ENCODE results near the gene ATXN1. TPM values are rescaled to one million over a fixed set of nuclear protein-coding genes. Genes with fewer than 3 reads are reported as not detected.

The ATXN1 gene
- total and polyA plus RNA-seq, 2 donors from 2014 or later, result 4.2 to 58.2 TPM

DNA sequence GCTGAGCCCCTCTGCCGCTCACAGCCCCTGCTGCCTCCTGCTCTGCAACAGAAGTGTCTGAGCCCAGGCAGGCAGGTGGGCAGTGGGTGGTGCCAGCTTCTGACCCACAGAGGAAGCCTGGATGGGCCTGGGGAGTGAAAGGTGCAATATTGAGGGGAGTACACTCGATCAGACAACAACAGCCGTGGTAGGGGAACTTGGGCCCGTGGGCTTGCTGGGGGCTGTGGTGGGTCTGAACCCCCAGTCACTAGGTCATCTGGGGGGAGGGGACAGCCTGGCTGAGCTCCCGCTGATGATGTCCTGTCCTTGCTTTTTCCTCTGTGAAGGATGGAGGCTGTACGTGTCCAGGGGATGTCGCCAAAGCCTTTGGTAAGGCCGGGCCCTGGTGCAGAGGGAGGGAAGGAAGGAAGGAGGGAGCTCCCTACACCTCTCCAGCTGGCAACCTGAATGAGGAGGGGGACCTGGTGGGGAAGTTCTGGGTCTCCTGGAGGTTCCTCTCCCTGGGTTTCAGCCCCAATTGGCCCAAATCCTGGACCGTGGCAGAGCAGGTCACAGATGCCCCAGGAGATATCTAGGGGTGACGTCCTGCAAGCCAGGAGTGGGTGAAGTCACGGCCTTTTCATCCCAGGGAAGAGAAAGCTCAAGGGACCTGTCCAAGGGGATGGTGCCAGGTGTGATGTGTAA lies 475.7 kb downstream of the ATXN1 start:
- Histone ChIP-seq H3K4me3 (ENCODE audit: low read length in 3 of 3) (no peak overlapping the region), H3K4me1 (ENCODE audit: control insufficient read depth in 2 of 3, insufficient read depth in 2 of 3, low read depth in 1 of 3, low read length in 3 of 3) (peaks cover 0 to 7% (median 6%) of the 10 kb centered on the region in 3 donors), H3K27me3 (ENCODE audit: control insufficient read depth, insufficient read depth, low read length) (no peaks in the 10 kb centered on the region), H3K9me3 (ENCODE audit: control insufficient read depth in 2 of 3, insufficient read depth in 1 of 3, low read length in 3 of 3) (no peaks in the 10 kb centered on the region), H3K36me3 (ENCODE audit: control insufficient read depth in 2 of 3, insufficient read depth in 3 of 3, low read length in 3 of 3) (no peaks in the 10 kb centered on the region), H3K27ac (ENCODE audit: low read depth in 2 of 2, low read length in 2 of 2) (peak overlapping the region in 1 of 2 donors; percentile 13), H3K9ac (ENCODE audit: low read length in 3 of 3) (no peak overlapping the region)
- TF ChIP-seq, protein P1, sequence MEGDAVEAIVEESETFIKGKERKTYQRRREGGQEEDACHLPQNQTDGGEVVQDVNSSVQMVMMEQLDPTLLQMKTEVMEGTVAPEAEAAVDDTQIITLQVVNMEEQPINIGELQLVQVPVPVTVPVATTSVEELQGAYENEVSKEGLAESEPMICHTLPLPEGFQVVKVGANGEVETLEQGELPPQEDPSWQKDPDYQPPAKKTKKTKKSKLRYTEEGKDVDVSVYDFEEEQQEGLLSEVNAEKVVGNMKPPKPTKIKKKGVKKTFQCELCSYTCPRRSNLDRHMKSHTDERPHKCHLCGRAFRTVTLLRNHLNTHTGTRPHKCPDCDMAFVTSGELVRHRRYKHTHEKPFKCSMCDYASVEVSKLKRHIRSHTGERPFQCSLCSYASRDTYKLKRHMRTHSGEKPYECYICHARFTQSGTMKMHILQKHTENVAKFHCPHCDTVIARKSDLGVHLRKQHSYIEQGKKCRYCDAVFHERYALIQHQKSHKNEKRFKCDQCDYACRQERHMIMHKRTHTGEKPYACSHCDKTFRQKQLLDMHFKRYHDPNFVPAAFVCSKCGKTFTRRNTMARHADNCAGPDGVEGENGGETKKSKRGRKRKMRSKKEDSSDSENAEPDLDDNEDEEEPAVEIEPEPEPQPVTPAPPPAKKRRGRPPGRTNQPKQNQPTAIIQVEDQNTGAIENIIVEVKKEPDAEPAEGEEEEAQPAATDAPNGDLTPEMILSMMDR (IDR thresholded peaks at IDR 0.05; ENCODE audit: borderline replicate concordance, extremely low read depth, insufficient read depth), result no peak
- intact Hi-C loops (cut with DNase I), result no loop called here
- DNase-seq, result peak in 1 of 5 donors; percentile 39
- no peak for FAIRE-seq

DNA sequence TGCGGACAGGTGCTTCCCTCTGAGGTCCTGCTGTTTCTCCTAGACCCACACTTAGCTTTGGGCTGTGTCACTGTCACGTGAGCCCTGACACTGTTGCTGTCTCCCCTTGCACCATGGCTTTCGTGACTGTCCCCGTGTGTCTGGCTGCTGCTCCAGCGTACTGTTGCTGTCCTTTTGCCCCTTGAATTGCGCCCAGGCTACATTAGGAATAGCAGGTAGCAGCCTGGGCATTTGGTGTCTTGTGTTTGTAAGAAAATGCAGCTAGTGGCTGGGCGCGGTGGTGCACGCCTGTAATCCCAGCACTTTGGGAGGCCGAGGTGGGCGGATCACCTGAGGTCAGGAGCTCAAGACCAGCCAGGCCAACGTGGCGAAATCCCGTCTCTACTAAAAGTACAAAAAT lies 476.8 kb downstream of the ATXN1 start:
- H3K9me3 ChIP-seq (ENCODE audit: control insufficient read depth in 2 of 3, insufficient read depth in 1 of 3, low read length in 3 of 3), result no peaks in the 10 kb centered on the region
- TF ChIP-seq, protein P1 (IDR thresholded peaks at IDR 0.05; ENCODE audit: borderline replicate concordance, extremely low read depth, insufficient read depth), result no peak
- H3K9ac ChIP-seq (ENCODE audit: low read length in 3 of 3), result no peak overlapping the region
- no peak overlapping the region for H3K4me3 ChIP-seq (ENCODE audit: low read length in 3 of 3)
- intact Hi-C loops (cut with DNase I), result no loop called here
- H3K27ac ChIP-seq (ENCODE audit: low read depth in 2 of 2, low read length in 2 of 2), result no peak overlapping the region
- no peaks in the 10 kb centered on the region for H3K27me3 ChIP-seq (ENCODE audit: control insufficient read depth, insufficient read depth, low read length)
- no peaks in the 10 kb centered on the region for H3K36me3 ChIP-seq (ENCODE audit: control insufficient read depth in 2 of 3, insufficient read depth in 3 of 3, low read length in 3 of 3)
- FAIRE-seq, result no peak
- H3K4me1 ChIP-seq (ENCODE audit: control insufficient read depth in 2 of 3, insufficient read depth in 2 of 3, low read depth in 1 of 3, low read length in 3 of 3), result peaks cover 0 to 7% (median 6%) of the 10 kb centered on the region in 3 donors
- peak in 1 of 5 donors; percentile 29 for DNase-seq

DNA sequence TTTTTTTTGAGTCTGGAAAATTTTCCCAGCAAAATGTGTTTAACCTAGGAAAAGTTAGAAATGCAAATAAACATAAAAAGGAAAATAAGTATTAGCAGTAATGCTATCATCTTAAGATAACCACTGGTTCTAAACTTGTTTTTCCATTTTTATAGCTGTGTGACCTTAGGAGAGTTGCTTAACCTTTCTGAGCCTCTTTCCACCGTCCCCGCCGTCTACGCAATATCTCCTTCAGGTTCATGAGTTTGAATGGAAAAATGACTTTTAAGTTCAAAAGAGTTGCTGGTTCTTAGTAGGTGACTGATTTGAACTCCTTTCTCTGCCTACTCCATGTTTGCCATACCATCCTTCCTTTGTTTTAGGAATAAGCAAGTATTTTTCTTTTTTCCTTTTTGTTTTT lies 478.9 kb downstream of the ATXN1 start:
- Histone ChIP-seq H3K27ac (ENCODE audit: low read depth in 2 of 2, low read length in 2 of 2) (no peak overlapping the region), H3K9ac (ENCODE audit: low read length in 3 of 3) (no peak overlapping the region)

More for the DNA sequence above, 478.9 kb downstream of the ATXN1 start:
- intact Hi-C loops (cut with DNase I), result no loop called here
- TF ChIP-seq, protein P1 (IDR thresholded peaks at IDR 0.05; ENCODE audit: borderline replicate concordance, extremely low read depth, insufficient read depth), result no peak
- Histone ChIP-seq H3K27me3 (ENCODE audit: control insufficient read depth, insufficient read depth, low read length) (no peaks in the 10 kb centered on the region), H3K4me3 (ENCODE audit: low read length in 3 of 3) (no peak overlapping the region), H3K36me3 (ENCODE audit: control insufficient read depth in 2 of 3, insufficient read depth in 3 of 3, low read length in 3 of 3) (no peaks in the 10 kb centered on the region), H3K4me1 (ENCODE audit: control insufficient read depth in 2 of 3, insufficient read depth in 2 of 3, low read depth in 1 of 3, low read length in 3 of 3) (peaks cover 0 to 7% (median 6%) of the 10 kb centered on the region in 3 donors), H3K9me3 (ENCODE audit: control insufficient read depth in 2 of 3, insufficient read depth in 1 of 3, low read length in 3 of 3) (no peaks in the 10 kb centered on the region)
- DNase-seq, result no peak
- no peak for FAIRE-seq
